Kidney (tissue), 14 donors: ENCODE data around the gene TOB1. TPM values are rescaled to one million over a fixed set of nuclear protein-coding genes. Genes with fewer than 3 reads are reported as not detected.

ENCODE experiments used
- DNase-seq, 5 donors: peaks; one replicate each; pipeline ENCODE4 v3.0.0-alpha.2; 2013 to 2020
- FAIRE-seq: peaks from 2 replicates; lab custom pipeline; 2012; peaks lifted over from hg19 to GRCh38; lab: Jason Lieb, UNC
- H3K27ac ChIP-seq, 2 donors: one replicate each; pipeline ENCODE4 v1.7.0; 2013; ENCODE audit warnings: low read depth in 2 of 2, low read length in 2 of 2, inconsistent platforms in 1 of 2
- H3K27me3 ChIP-seq: one replicate; pipeline ENCODE4 v1.7.1; 2013; ENCODE audit warnings: low read length, inconsistent platforms; ENCODE audit not compliant: control insufficient read depth, insufficient read depth
- H3K36me3 ChIP-seq, 3 donors: one replicate each; pipeline versions ENCODE4 v1.7.0 to v1.7.1; 2013; ENCODE audit warnings: low read length in 3 of 3, control low read depth in 1 of 3, inconsistent platforms in 1 of 3; ENCODE audit not compliant: insufficient read depth in 3 of 3, control insufficient read depth in 2 of 3
- H3K4me1 ChIP-seq, 3 donors: one replicate each; pipeline versions ENCODE4 v1.7.0 to v1.7.1; 2013; ENCODE audit warnings: low read length in 3 of 3, inconsistent platforms in 1 of 3, low read depth in 1 of 3; ENCODE audit not compliant: control insufficient read depth in 2 of 3, insufficient read depth in 2 of 3
- H3K4me3 ChIP-seq, 3 donors: one replicate each; pipeline versions ENCODE4 v1.7.0 to v1.8.1; 2013; ENCODE audit warnings: low read length in 3 of 3, control low read depth in 1 of 3, inconsistent platforms in 1 of 3
- H3K9ac ChIP-seq, 3 donors: one replicate each; pipeline versions ENCODE4 v1.7.0 to v1.7.1; 2013; ENCODE audit warnings: low read length in 3 of 3, control low read depth in 1 of 3, inconsistent platforms in 1 of 3
- H3K9me3 ChIP-seq, 3 donors: one replicate each; pipeline versions ENCODE4 v1.7.0 to v1.7.1; 2013; ENCODE audit warnings: low read length in 3 of 3, control low read depth in 1 of 3, inconsistent platforms in 1 of 3; ENCODE audit not compliant: control insufficient read depth in 2 of 3, insufficient read depth in 1 of 3
- intact Hi-C: fragments of 100-400 bp; cut with DNase I; formaldehyde crosslinking; loops from one replicate; pipeline ENCODE4 v1.11.1; 2022
- polyA plus RNA-seq: library from polyadenylated mRNA; stranded (reverse); fragments of 350-450 nt; fragmentation: Illumina TruSeq; extraction: RNeasy Lipid Tissue Mini Kit (QIAGEN cat#74804); gene quantifications from one replicate; pipeline ENCODE4 v1.2.3, GENCODE V29; 2014; ENCODE audit warnings: low read depth, low replicate concordance; ENCODE audit not compliant: insufficient read depth
- total RNA-seq: library from RNA; stranded (reverse); fragmentation: NEBNext Ultra II Directional; extraction: Animal tissue kit (Norgen Biotek cat#: 25700); gene quantifications from one replicate; pipeline ENCODE4 v1.2.1, GENCODE V29; 2021
- TF ChIP-seq, protein P1 (sequence below): IDR thresholded peaks from 3 replicates; pipeline ENCODE4 v1.5.1; 2012; ENCODE audit warnings: mild to moderate bottlenecking, moderate library complexity, borderline replicate concordance; ENCODE audit not compliant: insufficient read depth; ENCODE audit errors: extremely low read depth
- donor health status: control.
- donor health status: control.
- donor health status: control.
- donor health status: control.
- donor health status: control.
- donor health status: DM: yes; HTN: yes; CAD: no.
- donor health status: Normal renal cell carcinoma (clear cell type).

The TOB1 gene
- total and polyA plus RNA-seq, 2 donors from 2014 or later: 52.5 to 141 TPM

DNA sequence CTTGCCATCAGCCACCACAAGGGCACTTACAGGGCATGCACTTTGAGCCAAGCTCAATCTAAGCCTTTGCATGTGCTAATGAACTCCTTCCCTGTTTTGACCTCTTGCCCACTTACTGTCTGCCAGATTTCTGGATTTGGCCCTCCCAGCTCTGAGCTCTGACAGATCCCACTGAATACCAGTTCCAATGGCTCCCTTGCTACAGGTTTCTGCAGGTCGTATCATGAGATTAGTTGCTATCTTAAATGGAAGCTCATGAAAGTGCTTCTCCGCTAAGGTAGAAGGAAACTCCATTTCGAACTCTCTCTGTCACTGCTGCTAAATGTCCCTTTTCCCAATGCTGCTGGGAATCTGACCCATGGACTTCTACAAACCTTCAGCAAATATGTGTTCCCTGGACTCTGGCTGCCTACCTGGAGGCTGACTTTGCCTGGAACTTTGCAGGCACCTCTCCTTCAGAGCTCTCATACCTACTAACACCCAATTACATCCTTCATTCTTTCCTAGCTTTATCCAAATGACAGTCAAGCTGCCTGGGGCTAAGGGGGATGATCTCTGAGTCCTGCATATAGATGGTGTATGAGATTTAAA is 23.5 kb upstream of the TOB1 start:
- intact Hi-C loops: no loop called here
- Histone ChIP-seq H3K27me3 (no peaks in the 10 kb centered on the region), H3K36me3 (no peaks in the 10 kb centered on the region), H3K4me1 (peaks cover 0 to 21% (median 7%) of the 10 kb centered on the region in 3 donors), H3K27ac (no peak overlapping the region), H3K9me3 (no peaks in the 10 kb centered on the region), H3K9ac (no peak overlapping the region), H3K4me3 (no peak overlapping the region)
- TF ChIP-seq, protein P1, sequence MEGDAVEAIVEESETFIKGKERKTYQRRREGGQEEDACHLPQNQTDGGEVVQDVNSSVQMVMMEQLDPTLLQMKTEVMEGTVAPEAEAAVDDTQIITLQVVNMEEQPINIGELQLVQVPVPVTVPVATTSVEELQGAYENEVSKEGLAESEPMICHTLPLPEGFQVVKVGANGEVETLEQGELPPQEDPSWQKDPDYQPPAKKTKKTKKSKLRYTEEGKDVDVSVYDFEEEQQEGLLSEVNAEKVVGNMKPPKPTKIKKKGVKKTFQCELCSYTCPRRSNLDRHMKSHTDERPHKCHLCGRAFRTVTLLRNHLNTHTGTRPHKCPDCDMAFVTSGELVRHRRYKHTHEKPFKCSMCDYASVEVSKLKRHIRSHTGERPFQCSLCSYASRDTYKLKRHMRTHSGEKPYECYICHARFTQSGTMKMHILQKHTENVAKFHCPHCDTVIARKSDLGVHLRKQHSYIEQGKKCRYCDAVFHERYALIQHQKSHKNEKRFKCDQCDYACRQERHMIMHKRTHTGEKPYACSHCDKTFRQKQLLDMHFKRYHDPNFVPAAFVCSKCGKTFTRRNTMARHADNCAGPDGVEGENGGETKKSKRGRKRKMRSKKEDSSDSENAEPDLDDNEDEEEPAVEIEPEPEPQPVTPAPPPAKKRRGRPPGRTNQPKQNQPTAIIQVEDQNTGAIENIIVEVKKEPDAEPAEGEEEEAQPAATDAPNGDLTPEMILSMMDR: no peak
- DNase-seq (no peak), FAIRE-seq (no peak)

DNA sequence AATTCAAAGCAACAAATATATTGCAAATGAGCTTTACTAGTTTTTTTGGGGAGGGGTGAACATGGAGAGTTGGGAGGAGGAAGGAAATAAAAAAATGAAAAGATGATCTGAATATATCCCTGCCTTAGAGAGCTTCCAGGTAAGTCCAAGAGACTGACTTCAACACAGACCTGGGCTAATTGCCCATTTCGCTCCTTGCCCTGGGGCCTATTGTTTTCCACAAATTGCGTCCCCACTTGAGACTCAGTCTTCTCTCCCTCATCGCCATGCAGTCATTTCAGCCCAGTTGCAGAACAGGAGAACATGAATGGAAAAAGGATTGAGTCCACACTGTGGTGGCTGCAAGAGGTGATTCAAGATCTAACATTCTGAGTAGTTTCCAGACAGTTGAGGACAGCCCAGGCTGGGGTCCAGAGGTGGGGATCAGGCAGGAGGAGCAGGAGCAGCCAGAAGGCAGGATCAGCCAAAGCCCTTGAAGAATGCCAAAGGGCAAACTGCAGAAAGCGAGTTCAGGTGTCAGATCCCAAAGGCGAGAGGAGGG is 21.6 kb upstream of the TOB1 start:
- H3K36me3 ChIP-seq: no peaks in the 10 kb centered on the region
- FAIRE-seq (no peak), DNase-seq (peak in 1 of 5 donors; percentile 30)
- no peaks in the 10 kb centered on the region for H3K27me3 ChIP-seq
- peak overlapping the region in 1 of 3 donors; percentile 26 for H3K9ac ChIP-seq
- H3K9me3 ChIP-seq: no peaks in the 10 kb centered on the region
- TF ChIP-seq, protein P1: no peak
- H3K27ac ChIP-seq: no peak overlapping the region
- H3K4me1 ChIP-seq: peaks cover 0 to 15% (median 4%) of the 10 kb centered on the region in 3 donors
- no peak overlapping the region for H3K4me3 ChIP-seq
- intact Hi-C loops: no loop called here

GRCh38 chr17:50884439-50885311 is 18.5 kb upstream of the TOB1 start:
- no peaks in the 10 kb centered on the region for H3K9me3 ChIP-seq
- no peak overlapping the region for H3K27ac ChIP-seq
- FAIRE-seq: no peak

More at GRCh38 chr17:50884439-50885311, 18.5 kb upstream of the TOB1 start:
- Histone ChIP-seq H3K27me3 (no peaks in the 10 kb centered on the region), H3K36me3 (no peaks in the 10 kb centered on the region), H3K4me1 (peaks cover 0 to 13% (median 3%) of the 10 kb centered on the region in 3 donors), H3K4me3 (no peak overlapping the region), H3K9ac (no peak overlapping the region)
- TF ChIP-seq, protein P1: no peak
- no peak for DNase-seq
- intact Hi-C loops: no loop called here
